GM08714 (cell line): ENCODE data around the gene TP53INP2.
"Not testable (repeated sequence)": the region's sequence is repeated elsewhere in the genome, so short reads cannot be mapped to it uniquely, and the experiment has no call there.

Experiments
- H3K4me3 ChIP-seq: fragments of 200-500 bp; sonication (Bioruptor generic); 2 replicates; pipeline ENCODE4 v1.5.1; 2014; ENCODE audit warnings: mild to moderate bottlenecking, low read length, inconsistent platforms
- ZNF274 ChIP-seq: IDR thresholded peaks from 2 replicates; pipeline ENCODE4 v1.6.1; 2012; ENCODE audit warnings: mild to moderate bottlenecking, low read depth, low read length

The TP53INP2 gene

GRCh38 chr20:34710568-34710839, 6.4 kb downstream of the TP53INP2 start:
- no peak overlapping the region; the same call in 1 of the 2 replicates for H3K4me3 ChIP-seq

GRCh38 chr20:34710861-34711574, 6.9 kb downstream of the TP53INP2 start:
- no peak for TF ChIP-seq ZNF274
- H3K4me3 ChIP-seq = no peak overlapping the region

More at GRCh38 chr20:34710568-34710839, 6.4 kb downstream of the TP53INP2 start:
- no peak for TF ChIP-seq ZNF274

- TF ChIP-seq ZNF274 = no peak
- no peak overlapping the region for H3K4me3 ChIP-seq
Observed at GRCh38 chr20:34711813-34712430, 7.8 kb downstream of the TP53INP2 start.

- TF ChIP-seq ZNF274 = no peak
- H3K4me3 ChIP-seq = no peak overlapping the region
Observed at GRCh38 chr20:34712525-34713192, 8.5 kb downstream of the TP53INP2 start.

- TF ChIP-seq ZNF274 = no peak
- no peak overlapping the region for H3K4me3 ChIP-seq
Observed at GRCh38 chr20:34713194-34713943, 9.2 kb downstream of the TP53INP2 start.

GRCh38 chr20:34713944-34714515, 9.9 kb downstream of the TP53INP2 start:
- not testable (repeated sequence) for H3K4me3 ChIP-seq

GRCh38 chr20:34715384-34715783, 11.2 kb downstream of the TP53INP2 start:
- TF ChIP-seq ZNF274 = no peak
- H3K4me3 ChIP-seq = no peak overlapping the region

- TF ChIP-seq ZNF274 = no peak
- H3K4me3 ChIP-seq = no peak overlapping the region
Observed at GRCh38 chr20:34716921-34717229, 12.7 kb downstream of the TP53INP2 start.

- TF ChIP-seq ZNF274 = no peak
- H3K4me3 ChIP-seq = no peak overlapping the region
Observed at GRCh38 chr20:34717230-34718095, 13.3 kb downstream of the TP53INP2 start.

- H3K4me3 ChIP-seq = not testable (repeated sequence)
Observed at GRCh38 chr20:34719242-34720017, 15.3 kb downstream of the TP53INP2 start.

GRCh38 chr20:34720266-34720665, 16.1 kb downstream of the TP53INP2 start:
- no peak for TF ChIP-seq ZNF274
- H3K4me3 ChIP-seq = no peak overlapping the region

GRCh38 chr20:34722560-34722959, 18.4 kb downstream of the TP53INP2 start:
- not testable (repeated sequence) for H3K4me3 ChIP-seq

GRCh38 chr20:34724172-34724571, 20.0 kb downstream of the TP53INP2 start:
- TF ChIP-seq ZNF274 = no peak
- no peak overlapping the region for H3K4me3 ChIP-seq
